Neural cell (in vitro differentiated cells): ENCODE measurements around the gene AGPAT2. TPM values are rescaled to one million over a fixed set of nuclear protein-coding genes. Genes with fewer than 3 reads are reported as not detected.
A peak's percentile ranks its signal among the peaks of the same experiment; 100 is the strongest.

Experiments used
- H2AFZ ChIP-seq: fragments of 200-600, 300-800 bp; sonication (generic), shearing (Covaris generic); 2 replicates; pipeline ENCODE4 v1.6.0; 2014; ENCODE audit warnings: low read depth, mild to moderate bottlenecking, antibody characterized with exemption, low read length, moderate library complexity
- H3F3A ChIP-seq: fragments of 200-600 bp; shearing (Covaris generic); 2 replicates; pipeline ENCODE4 v1.6.1; 2016; ENCODE audit warnings: mild to moderate bottlenecking, moderate library complexity, mixed read lengths, antibody characterized with exemption, low read length; ENCODE audit not compliant: insufficient read depth, poor library complexity, severe bottlenecking
- H3K27ac ChIP-seq: fragments of 200-600, 300-800 bp; sonication (generic), shearing (Covaris generic); 2 replicates; pipeline ENCODE4 v1.5.1; 2014; ENCODE audit warnings: mild to moderate bottlenecking, low read length, moderate library complexity
- H3K27me3 ChIP-seq: fragments of 300-800, 200-600 bp; sonication (generic), shearing (Covaris generic); 2 replicates; pipeline ENCODE4 v1.6.0; 2014; ENCODE audit warnings: mild to moderate bottlenecking, low read depth, low read length, moderate library complexity; ENCODE audit not compliant: insufficient read depth
- H3K36me3 ChIP-seq: fragments of 300-800, 200-600 bp; sonication (generic), shearing (Covaris generic); 2 replicates; pipeline ENCODE4 v1.5.1; 2014; ENCODE audit warnings: mild to moderate bottlenecking, antibody characterized with exemption, low read length, moderate library complexity; ENCODE audit not compliant: insufficient read depth
- H3K4me2 ChIP-seq: fragments of 300-800, 200-600 bp; sonication (generic), shearing (Covaris generic); 2 replicates; pipeline ENCODE4 v1.6.0; 2014; ENCODE audit warnings: mild to moderate bottlenecking, low read length
- H3K4me3 ChIP-seq: fragments of 300-800, 200-600 bp; sonication (generic), shearing (Covaris generic); 2 replicates; pipeline ENCODE4 v1.5.1; 2014; ENCODE audit warnings: mild to moderate bottlenecking, low read length, moderate library complexity
- H3K79me2 ChIP-seq: fragments of 200-600 bp; shearing (Covaris generic); replicated peaks from 2 replicates; pipeline ENCODE4 v1.6.0; 2014; ENCODE audit warnings: mild to moderate bottlenecking, low read length, moderate library complexity; ENCODE audit not compliant: insufficient read depth
- H3K9ac ChIP-seq: fragments of 300-800, 200-600 bp; sonication (generic), shearing (Covaris generic); 2 replicates; pipeline ENCODE4 v1.6.1; 2016; ENCODE audit warnings: mild to moderate bottlenecking, low read length, mixed read lengths
- H3K9me2 ChIP-seq: fragments of 200-600 bp; shearing (Covaris generic); 2 replicates; pipeline ENCODE4 v1.6.1; 2016; ENCODE audit warnings: mild to moderate bottlenecking, low read length, mixed read lengths; ENCODE audit not compliant: insufficient read depth
- H3K9me3 ChIP-seq: fragments of 200-600, 300-800 bp; sonication (generic), shearing (Covaris generic); 2 replicates; pipeline ENCODE4 v1.6.1; 2016; ENCODE audit warnings: mild to moderate bottlenecking, mixed run types, low read length, moderate library complexity, mixed read lengths
- H4K20me1 ChIP-seq: fragments of 200-600 bp; shearing (Covaris generic); 2 replicates; pipeline ENCODE4 v1.6.1; 2016; ENCODE audit warnings: mild to moderate bottlenecking, mixed run types; ENCODE audit not compliant: insufficient read depth
- EP300 ChIP-seq: fragments of 450-650 bp; conservative IDR thresholded peaks from 2 replicates; pipeline ENCODE4 v1.6.1; 2014; ENCODE audit warnings: antibody characterized with exemption, mild to moderate bottlenecking, moderate library complexity; ENCODE audit not compliant: poor library complexity, severe bottlenecking
- EZH2 ChIP-seq: fragments of 200-600, 300-800 bp; shearing (Covaris generic), sonication (generic); IDR thresholded peaks from 2 replicates; pipeline ENCODE4 v1.6.1; 2014; ENCODE audit warnings: antibody characterized with exemption, low read length, borderline replicate concordance, mild to moderate bottlenecking; ENCODE audit not compliant: insufficient read depth, poor library complexity, severe bottlenecking
- MXI1 ChIP-seq: fragments of 450-650 bp; conservative IDR thresholded peaks from 2 replicates; pipeline ENCODE4 v1.6.1; 2014; ENCODE audit warnings: antibody characterized with exemption, mild to moderate bottlenecking; ENCODE audit not compliant: poor library complexity, severe bottlenecking
- POLR2AphosphoS5 ChIP-seq: IDR thresholded peaks from 2 replicates; pipeline ENCODE4 v1.6.1; 2012
- SMC3 ChIP-seq: fragments of 450-650 bp; conservative IDR thresholded peaks from 2 replicates; pipeline ENCODE4 v1.6.1; 2014; ENCODE audit warnings: antibody characterized with exemption, mild to moderate bottlenecking, moderate library complexity; ENCODE audit not compliant: poor library complexity
- TAF1 ChIP-seq: IDR thresholded peaks from 2 replicates; pipeline ENCODE4 v1.6.1; 2012; ENCODE audit warnings: low read depth
- polyA plus RNA-seq: library from polyadenylated mRNA; depleted of rRNA; stranded (reverse); fragments of >200 nt; gene quantifications from 2 replicates; pipeline ENCODE4 v1.2.3, GENCODE V29; 2014
- TF ChIP-seq, protein P1 (sequence below): fragments of 450-650 bp; IDR thresholded peaks from 2 replicates; pipeline ENCODE4 v1.5.1; 2014; ENCODE audit warnings: antibody characterized with exemption, mild to moderate bottlenecking, moderate library complexity; ENCODE audit not compliant: poor library complexity, severe bottlenecking
- TF ChIP-seq, protein P2 (sequence below): IDR thresholded peaks from 2 replicates; pipeline ENCODE4 v1.6.1; 2012; ENCODE audit warnings: borderline replicate concordance

The AGPAT2 gene
- polyA plus RNA-seq, 1 donor from 2014 or later: 1.3 TPM

DNA sequence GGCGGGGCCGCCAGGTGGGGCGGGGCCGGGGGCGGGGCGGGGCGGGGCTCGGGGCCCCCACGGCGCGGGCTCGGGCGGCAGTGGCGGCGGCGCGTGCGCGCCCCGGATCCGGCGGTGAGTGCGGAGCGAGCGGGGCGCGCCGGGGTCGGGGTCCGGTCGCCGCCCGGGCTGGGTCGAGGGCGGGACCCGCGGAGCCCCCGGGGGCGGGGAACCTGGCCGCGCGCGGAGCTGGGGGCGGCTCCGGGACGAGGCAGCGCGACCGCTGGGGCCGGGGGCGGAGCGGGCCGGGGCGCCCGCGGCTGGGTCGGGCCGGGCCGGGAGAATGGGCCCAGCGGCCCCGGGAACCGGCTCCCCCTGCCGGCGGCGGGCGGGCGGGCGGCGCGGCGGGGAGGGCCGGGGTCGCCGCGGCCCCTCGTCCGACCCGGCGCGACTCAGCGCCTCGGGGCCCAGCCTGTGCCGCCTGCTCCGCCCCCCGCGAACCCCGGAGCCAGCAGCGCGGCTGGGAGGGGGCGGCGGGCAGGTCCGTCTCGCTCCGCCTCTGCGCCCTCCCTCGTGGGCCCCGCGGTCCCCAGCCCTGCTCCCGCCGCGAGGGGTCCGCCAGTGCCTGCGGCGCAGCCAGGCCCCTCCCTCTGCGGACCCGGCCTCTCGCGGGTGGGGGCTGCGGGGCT lies 21.4 kb downstream of the AGPAT2 start:
- H3K79me2 ChIP-seq: no peaks in the 10 kb centered on the region
- H3K27ac ChIP-seq: no peak overlapping the region
- H3K36me3 ChIP-seq: no peaks in the 10 kb centered on the region
- no peak overlapping the region for H3K4me2 ChIP-seq
- H2AFZ ChIP-seq: no peak overlapping the region
- H3K4me3 ChIP-seq: no peak overlapping the region
- TF ChIP-seq SMC3: no peak
- TF ChIP-seq, protein P1, sequence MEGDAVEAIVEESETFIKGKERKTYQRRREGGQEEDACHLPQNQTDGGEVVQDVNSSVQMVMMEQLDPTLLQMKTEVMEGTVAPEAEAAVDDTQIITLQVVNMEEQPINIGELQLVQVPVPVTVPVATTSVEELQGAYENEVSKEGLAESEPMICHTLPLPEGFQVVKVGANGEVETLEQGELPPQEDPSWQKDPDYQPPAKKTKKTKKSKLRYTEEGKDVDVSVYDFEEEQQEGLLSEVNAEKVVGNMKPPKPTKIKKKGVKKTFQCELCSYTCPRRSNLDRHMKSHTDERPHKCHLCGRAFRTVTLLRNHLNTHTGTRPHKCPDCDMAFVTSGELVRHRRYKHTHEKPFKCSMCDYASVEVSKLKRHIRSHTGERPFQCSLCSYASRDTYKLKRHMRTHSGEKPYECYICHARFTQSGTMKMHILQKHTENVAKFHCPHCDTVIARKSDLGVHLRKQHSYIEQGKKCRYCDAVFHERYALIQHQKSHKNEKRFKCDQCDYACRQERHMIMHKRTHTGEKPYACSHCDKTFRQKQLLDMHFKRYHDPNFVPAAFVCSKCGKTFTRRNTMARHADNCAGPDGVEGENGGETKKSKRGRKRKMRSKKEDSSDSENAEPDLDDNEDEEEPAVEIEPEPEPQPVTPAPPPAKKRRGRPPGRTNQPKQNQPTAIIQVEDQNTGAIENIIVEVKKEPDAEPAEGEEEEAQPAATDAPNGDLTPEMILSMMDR: peak; percentile 13
- H3K9me2 ChIP-seq: no peaks in the 10 kb centered on the region
- H3K9ac ChIP-seq: no peak overlapping the region
- no peaks in the 10 kb centered on the region for H4K20me1 ChIP-seq
- no peaks in the 10 kb centered on the region for H3K9me3 ChIP-seq
- H3F3A ChIP-seq: no peaks in the 10 kb centered on the region
- H3K27me3 ChIP-seq: no peaks in the 10 kb centered on the region

DNA sequence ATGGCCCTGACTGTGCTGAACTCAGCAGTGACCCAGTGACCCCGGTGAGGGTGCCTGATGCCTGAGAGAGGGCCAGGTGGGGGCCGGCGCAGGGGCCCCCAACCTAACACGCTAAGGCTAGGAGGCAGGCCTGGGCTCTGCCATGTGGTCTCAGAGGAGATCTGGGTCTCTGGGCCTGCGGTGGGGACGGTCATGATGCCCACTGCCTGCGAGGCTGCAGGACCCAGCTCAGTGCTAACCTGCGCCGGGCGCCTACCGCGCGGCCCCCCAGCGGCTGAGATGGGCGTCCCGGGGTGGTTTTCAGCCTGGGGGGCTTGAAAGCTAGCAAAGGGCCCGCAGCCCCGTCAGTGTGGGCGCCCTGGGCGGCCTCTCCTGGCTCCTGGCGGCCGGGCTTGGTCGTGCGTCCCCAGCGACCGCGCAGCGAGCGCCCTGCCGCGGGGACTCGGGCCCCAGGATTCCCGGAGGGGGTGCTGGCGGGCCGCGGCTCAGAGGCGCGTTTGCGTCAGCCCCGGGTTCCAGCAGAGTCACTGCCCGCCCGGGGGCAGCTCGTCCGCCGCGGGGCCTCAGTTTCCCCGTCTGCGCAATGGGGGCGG lies 22.1 kb downstream of the AGPAT2 start:
- Histone ChIP-seq H3K9me2 (no peaks in the 10 kb centered on the region), H3K4me2 (no peak overlapping the region), H3K9me3 (no peaks in the 10 kb centered on the region), H4K20me1 (no peaks in the 10 kb centered on the region), H3K27me3 (no peaks in the 10 kb centered on the region), H3K4me3 (peak overlapping the region; percentile 37), H3K27ac (no peak overlapping the region), H3K9ac (no peak overlapping the region), H2AFZ (no peak overlapping the region), H3F3A (no peaks in the 10 kb centered on the region), H3K36me3 (no peaks in the 10 kb centered on the region), H3K79me2 (no peaks in the 10 kb centered on the region)
- no peak for TF ChIP-seq TAF1
- TF ChIP-seq, protein P1: peak; percentile 15

DNA sequence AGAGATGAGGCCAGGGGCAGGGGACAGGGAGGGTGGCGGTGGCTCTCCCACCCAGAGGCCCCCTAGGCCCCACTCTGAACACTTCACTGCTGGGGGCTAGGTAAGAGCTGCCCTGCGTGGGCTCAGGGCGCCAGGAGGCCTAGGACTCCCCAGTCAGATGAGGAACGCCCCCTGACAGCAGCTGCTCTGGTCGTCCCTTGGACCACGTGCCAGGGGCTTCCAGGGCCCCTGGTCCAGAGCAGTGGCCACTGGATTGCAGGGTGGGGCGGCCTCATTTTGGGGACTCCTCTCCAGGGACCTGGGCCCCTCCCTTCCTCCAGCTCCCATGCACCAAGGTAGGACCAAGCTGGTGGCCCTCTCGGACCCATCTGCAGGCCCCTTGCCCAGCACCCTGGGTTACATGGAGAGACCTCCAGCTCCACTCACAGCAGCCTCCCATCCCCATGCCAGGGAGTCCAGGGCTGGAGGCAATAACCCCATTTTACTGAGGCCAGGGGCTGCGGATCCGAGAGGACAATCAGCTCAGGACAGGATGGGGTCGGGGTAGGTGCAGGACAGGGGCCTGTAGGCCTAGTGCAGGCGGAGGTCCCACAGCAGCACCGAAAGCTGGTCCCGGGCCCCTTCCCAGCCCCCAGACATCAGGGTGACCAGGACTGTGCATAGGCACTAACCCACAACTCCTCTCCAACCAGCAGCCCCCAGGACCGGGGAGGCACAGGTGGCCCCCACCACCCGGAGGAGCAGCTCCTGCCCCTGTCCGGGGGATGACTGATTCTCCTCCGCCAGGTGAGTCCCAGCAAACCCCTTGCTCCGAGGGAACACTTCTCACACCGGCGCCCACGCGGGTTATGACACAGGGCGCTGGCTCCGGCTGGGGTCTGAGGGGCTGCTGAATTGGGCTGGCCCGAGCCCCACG lies 23.0 kb downstream of the AGPAT2 start:
- no peaks in the 10 kb centered on the region for H3K36me3 ChIP-seq
- no peaks in the 10 kb centered on the region for H3K79me2 ChIP-seq
- no peaks in the 10 kb centered on the region for H3K9me2 ChIP-seq
- H2AFZ ChIP-seq: no peak overlapping the region
- H3K27ac ChIP-seq: no peak overlapping the region
- no peaks in the 10 kb centered on the region for H3K27me3 ChIP-seq
- H3K9ac ChIP-seq: no peak overlapping the region
- no peaks in the 10 kb centered on the region for H3K9me3 ChIP-seq
- TF ChIP-seq TAF1 (no peak), EP300 (no peak), POLR2AphosphoS5 (no peak), EZH2 (no peak), MXI1 (no peak)
- TF ChIP-seq, protein P2, sequence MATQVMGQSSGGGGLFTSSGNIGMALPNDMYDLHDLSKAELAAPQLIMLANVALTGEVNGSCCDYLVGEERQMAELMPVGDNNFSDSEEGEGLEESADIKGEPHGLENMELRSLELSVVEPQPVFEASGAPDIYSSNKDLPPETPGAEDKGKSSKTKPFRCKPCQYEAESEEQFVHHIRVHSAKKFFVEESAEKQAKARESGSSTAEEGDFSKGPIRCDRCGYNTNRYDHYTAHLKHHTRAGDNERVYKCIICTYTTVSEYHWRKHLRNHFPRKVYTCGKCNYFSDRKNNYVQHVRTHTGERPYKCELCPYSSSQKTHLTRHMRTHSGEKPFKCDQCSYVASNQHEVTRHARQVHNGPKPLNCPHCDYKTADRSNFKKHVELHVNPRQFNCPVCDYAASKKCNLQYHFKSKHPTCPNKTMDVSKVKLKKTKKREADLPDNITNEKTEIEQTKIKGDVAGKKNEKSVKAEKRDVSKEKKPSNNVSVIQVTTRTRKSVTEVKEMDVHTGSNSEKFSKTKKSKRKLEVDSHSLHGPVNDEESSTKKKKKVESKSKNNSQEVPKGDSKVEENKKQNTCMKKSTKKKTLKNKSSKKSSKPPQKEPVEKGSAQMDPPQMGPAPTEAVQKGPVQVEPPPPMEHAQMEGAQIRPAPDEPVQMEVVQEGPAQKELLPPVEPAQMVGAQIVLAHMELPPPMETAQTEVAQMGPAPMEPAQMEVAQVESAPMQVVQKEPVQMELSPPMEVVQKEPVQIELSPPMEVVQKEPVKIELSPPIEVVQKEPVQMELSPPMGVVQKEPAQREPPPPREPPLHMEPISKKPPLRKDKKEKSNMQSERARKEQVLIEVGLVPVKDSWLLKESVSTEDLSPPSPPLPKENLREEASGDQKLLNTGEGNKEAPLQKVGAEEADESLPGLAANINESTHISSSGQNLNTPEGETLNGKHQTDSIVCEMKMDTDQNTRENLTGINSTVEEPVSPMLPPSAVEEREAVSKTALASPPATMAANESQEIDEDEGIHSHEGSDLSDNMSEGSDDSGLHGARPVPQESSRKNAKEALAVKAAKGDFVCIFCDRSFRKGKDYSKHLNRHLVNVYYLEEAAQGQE: no peak
- no peaks in the 10 kb centered on the region for H3F3A ChIP-seq
- H3K4me2 ChIP-seq: no peak overlapping the region
- no peak overlapping the region for H3K4me3 ChIP-seq
- no peaks in the 10 kb centered on the region for H4K20me1 ChIP-seq
